ENCODE data around the gene KIAA1143.

DNA sequence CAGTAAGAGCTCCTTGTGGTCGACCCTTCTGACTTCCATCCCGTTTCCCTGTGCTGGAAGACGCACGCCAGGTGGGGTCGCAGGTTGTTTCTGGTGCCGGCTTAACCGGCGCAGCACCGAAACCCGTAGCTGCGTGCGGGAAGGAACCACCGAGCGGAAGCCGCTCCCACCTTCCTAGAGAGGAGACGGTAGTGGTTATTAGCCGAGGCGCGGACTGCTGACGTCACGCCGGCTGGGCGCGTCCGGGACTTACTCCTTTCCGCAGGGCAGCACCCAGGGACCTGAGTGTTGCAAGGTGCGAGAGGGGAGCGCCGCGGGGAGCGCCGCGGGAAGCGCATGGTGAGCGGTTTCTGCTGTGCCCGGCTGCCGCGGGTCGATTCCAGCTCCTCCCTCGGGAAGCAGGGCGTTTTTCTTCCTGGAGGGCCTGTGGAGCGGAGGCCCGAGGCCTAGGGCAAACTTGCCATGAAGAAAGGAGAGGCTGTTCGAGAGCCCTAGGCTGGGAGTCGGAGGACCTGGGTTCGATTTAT, 32.0 kb downstream of the KIAA1143 start, which contains the start of gene ZNF501:
- TF ChIP-seq, protein P1, sequence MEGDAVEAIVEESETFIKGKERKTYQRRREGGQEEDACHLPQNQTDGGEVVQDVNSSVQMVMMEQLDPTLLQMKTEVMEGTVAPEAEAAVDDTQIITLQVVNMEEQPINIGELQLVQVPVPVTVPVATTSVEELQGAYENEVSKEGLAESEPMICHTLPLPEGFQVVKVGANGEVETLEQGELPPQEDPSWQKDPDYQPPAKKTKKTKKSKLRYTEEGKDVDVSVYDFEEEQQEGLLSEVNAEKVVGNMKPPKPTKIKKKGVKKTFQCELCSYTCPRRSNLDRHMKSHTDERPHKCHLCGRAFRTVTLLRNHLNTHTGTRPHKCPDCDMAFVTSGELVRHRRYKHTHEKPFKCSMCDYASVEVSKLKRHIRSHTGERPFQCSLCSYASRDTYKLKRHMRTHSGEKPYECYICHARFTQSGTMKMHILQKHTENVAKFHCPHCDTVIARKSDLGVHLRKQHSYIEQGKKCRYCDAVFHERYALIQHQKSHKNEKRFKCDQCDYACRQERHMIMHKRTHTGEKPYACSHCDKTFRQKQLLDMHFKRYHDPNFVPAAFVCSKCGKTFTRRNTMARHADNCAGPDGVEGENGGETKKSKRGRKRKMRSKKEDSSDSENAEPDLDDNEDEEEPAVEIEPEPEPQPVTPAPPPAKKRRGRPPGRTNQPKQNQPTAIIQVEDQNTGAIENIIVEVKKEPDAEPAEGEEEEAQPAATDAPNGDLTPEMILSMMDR (IDR thresholded peaks at IDR 0.05 in 4 of 5, conservative IDR thresholded peaks at IDR 0.05 in 1 of 5) = no peak
- peak in 1 of 2 donors; percentile 32 for TF ChIP-seq POLR2A (IDR thresholded peaks at IDR 0.05)

All from gastrocnemius medialis (tissue), 4 donors.